Fibroblast of lung (primary cell): ENCODE measurements around the gene GDI1.

ENCODE experiments used
- EZH2 ChIP-seq: IDR thresholded peaks from 2 replicates; pipeline ENCODE4 v1.5.1; 2012; ENCODE audit warnings: low read length, control low read depth, mild to moderate bottlenecking; ENCODE audit errors: missing control alignments
- TF ChIP-seq, protein P1 (sequence below), 2 donors: IDR thresholded peaks in 1 of 2; conservative IDR thresholded peaks in 1 of 2; 1 replicate in 1 of 2; 2 replicates in 1 of 2; pipeline ENCODE4 v1.5.1; 2011 to 2012; ENCODE audit warnings: low read length in 2 of 2, control low read depth in 1 of 2, inconsistent platforms in 1 of 2, low read depth in 1 of 2, mild to moderate bottlenecking in 1 of 2

GRCh38 chrX:154464806-154465365 is 27.9 kb downstream of the GDI1 start:
- TF ChIP-seq, protein P1, sequence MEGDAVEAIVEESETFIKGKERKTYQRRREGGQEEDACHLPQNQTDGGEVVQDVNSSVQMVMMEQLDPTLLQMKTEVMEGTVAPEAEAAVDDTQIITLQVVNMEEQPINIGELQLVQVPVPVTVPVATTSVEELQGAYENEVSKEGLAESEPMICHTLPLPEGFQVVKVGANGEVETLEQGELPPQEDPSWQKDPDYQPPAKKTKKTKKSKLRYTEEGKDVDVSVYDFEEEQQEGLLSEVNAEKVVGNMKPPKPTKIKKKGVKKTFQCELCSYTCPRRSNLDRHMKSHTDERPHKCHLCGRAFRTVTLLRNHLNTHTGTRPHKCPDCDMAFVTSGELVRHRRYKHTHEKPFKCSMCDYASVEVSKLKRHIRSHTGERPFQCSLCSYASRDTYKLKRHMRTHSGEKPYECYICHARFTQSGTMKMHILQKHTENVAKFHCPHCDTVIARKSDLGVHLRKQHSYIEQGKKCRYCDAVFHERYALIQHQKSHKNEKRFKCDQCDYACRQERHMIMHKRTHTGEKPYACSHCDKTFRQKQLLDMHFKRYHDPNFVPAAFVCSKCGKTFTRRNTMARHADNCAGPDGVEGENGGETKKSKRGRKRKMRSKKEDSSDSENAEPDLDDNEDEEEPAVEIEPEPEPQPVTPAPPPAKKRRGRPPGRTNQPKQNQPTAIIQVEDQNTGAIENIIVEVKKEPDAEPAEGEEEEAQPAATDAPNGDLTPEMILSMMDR (conservative IDR thresholded peaks at IDR 0.05 in 1 of 2, IDR thresholded peaks at IDR 0.05 in 1 of 2; ENCODE audit: low read depth in 1 of 2, low read length in 2 of 2), result no peak
- no peak for TF ChIP-seq EZH2
